GM12865 (cell line): ENCODE data around the gene CCR4.

Source experiments
- DNase-seq: peaks from one replicate; pipeline ENCODE4 v3.0.0; 2010; ENCODE audit warnings: low read depth
- H3K4me3 ChIP-seq: 2 replicates; pipeline ENCODE4 v1.5.1; 2011; ENCODE audit warnings: mild to moderate bottlenecking, low read depth, low read length, control low read depth
- CTCF ChIP-seq: IDR thresholded peaks from 2 replicates; pipeline ENCODE4 v1.5.1; 2011; ENCODE audit warnings: low read length, control low read depth, low read depth, inconsistent platforms; ENCODE audit not compliant: insufficient read depth; ENCODE audit errors: missing control alignments

The CCR4 gene

GRCh38 chr3:32954506-32954905, 3.1 kb downstream of the CCR4 start:
- TF ChIP-seq CTCF = no peak
- no peak for DNase-seq
- H3K4me3 ChIP-seq = no peak overlapping the region

- DNase-seq = no peak
- no peak for TF ChIP-seq CTCF
- H3K4me3 ChIP-seq = no peak overlapping the region
These were observed 5.5 kb downstream of the CCR4 start for GRCh38 chr3:32956750-32957570.

GRCh38 chr3:32958509-32958908, 7.1 kb downstream of the CCR4 start:
- H3K4me3 ChIP-seq = no peak overlapping the region
- TF ChIP-seq CTCF = no peak
- no peak for DNase-seq

- H3K4me3 ChIP-seq = no peak overlapping the region
- TF ChIP-seq CTCF = no peak
- DNase-seq = no peak
These were observed 7.9 kb downstream of the CCR4 start for GRCh38 chr3:32959371-32959770.

GRCh38 chr3:32960404-32961170, 9.1 kb downstream of the CCR4 start:
- no peak for TF ChIP-seq CTCF
- DNase-seq = peak; percentile 49
- H3K4me3 ChIP-seq = no peak overlapping the region

- no peak for TF ChIP-seq CTCF
- no peak overlapping the region for H3K4me3 ChIP-seq
- no peak for DNase-seq
These were observed 9.8 kb downstream of the CCR4 start for GRCh38 chr3:32961189-32961715.
